DMS53 treated with DMSO at 0.1 percent for 48 hours (cell line): ENCODE results near the gene SPATA31D3.
"Not testable (repeated sequence)": the region's sequence is repeated elsewhere in the genome, so short reads cannot be mapped to it uniquely, and the experiment has no call there.

Experiments used
- DNase-seq: peaks from one replicate; lab custom pipeline; 2025; ENCODE audit not compliant: unreplicated experiment; lab: John Stamatoyannopoulos, UW

SPATA31D3 gene

DNA sequence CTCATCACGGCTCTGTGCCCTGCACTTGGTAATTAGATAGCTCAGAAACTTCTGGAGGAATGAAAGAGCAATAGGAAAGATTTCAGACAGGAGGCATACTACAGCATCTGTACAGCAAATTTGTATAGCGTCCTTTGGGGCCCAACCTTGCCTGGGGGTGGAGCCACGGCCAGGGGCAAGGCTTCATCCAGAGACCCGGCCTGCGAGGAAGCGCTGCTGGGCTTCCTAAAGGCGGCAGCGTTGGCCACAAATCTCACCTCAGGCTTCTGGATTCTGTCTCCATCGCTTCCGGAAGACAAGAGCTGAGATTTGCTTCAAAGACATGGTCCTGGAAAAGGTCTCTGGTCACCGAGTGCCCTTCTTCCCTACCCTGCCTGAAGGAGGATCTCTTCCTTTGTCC, 33.1 kb downstream of the SPATA31D3 start:
- DNase-seq = no peak

DNA sequence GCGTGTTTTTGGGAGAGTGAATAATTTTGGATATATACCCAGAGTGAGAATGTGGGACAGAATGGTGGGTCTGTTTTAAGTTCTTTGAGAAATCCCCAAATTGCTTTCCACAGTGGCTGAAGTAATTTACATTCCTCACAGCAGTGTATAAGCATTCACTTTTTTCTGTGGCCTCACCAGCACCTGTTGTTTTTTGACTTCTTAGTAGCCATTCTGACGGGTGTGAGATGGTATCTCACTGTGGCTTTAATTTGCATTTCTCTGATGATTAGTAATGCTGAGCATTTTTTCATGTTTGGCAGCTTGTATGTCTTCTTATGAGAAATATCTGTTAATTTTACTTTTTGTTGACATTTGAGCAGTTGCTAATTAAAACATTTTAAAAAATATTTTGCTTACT, 35.9 kb downstream of the SPATA31D3 start:
- DNase-seq = no peak

DNA sequence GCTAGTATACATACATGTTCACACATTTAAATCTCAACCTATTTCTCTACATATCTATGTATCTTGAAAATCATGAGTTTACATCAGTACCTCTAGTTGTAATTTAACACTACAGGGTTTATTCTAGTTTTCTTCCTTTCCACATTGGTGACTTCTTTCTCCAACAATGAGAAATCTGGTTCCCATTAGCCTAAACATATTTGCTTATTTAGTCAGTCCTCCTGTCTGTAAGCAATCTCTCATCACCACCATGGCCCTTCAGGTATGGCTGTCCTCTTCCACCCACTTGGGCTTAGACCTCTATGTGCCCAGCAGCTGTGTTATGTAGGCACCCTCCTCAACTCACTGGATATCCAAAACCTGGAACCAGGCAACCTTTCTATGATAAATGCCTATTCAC, 37.3 kb downstream of the SPATA31D3 start:
- no peak for DNase-seq

DNA sequence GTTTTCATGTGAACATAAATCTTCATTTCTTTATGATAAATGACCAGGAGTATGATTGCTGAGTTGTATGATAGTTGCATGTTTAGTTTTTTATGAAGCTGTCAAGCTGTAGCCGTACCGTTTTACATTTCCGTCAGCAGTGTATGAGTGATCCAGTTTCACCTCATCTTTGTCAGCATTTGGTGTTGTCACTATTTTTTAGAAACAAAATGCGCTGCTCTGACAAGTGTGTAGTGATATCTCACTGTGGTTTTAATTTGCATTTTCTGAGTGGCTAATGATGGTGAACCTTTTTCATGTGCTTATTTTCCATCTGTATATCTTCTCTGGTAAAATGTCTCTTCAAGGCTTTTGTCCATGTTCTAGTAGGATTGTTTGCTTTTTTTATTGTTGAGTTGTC, 38.6 kb downstream of the SPATA31D3 start:
- no peak for DNase-seq

DNA sequence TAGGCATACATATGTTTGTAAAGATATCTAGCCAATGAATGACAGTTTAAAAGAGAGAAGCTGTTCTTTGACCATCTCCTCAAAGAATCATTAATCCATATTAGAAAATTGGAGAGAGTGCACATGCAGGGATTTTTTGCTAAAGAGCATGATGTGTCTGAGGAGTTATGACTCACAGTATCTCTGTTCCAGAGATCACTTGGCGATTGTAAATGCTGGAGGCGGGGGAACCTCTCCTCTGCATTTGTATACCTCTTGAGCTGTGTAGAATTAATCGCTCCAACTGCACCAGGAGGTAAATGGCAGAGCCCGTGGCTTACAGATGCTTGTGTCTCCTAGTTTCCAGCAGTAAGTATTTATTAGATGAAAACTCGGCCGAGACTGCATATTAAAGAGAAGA, 41.6 kb downstream of the SPATA31D3 start:
- DNase-seq = no peak

DNA sequence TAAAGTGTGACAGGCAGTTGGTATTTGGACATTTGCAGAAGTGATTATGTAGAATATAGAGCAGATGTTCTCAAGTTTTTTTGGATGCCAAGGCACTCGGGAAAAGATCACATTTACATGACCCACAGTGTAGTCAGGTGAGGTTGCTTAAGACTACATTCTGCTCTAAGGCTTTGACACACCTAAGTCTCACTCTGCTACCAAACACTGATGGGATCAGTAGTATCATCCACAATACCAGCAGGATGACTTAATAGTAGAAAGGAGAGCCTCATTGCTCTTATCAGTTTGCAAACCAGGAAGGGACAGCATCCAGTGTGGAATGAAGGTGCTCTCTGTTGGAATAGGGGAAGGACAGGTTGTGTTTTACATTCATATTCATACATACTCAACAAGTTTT, 42.8 kb downstream of the SPATA31D3 start:
- no peak for DNase-seq

DNA sequence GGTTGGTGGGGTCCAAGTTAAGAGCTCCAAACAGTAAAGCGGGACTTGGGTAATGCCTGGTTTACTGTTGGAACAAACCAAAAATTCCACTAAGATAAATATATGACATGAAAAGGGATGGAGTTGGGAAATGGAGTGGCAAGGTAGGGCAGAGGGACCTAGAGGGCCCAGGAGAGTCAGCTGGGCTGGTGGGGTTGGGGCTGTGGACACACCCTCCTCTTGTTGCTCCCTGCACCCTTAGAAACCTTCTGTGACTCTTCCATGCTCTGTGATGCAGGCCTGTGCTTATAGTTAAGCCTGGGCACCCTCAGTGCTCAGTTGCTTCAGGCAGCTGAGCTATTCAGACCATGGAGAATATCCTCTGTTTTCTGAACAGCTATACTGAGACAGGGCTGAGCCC, 45.2 kb downstream of the SPATA31D3 start, which contains the start of gene SPATA31D1:
TSS of gene SPATA31D1 (plus strand) at position 301 of the 400 bp plus-strand sequence. CDS start at position 348, 47 bp downstream.
- DNase-seq = not testable (repeated sequence)

DNA sequence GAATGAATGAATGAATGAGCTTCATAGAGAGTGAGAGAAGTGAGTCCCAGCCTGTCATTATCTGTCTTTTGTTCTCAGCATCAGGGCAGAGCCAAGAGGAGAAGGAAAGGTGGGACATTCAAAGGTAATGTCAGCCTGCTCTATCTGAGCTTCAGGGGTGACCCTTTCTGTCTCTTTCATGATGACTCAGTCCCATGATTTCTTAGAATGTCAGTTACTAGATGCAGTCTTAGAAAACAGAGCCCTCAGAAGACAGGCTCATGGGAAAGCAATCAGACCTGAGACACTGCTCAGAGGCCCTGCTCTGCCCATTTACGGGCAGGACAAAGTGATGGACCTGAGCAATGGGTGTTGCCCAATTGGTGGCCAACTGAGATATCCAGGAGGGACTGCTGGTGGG, 46.4 kb downstream of the SPATA31D3 start:
- no peak for DNase-seq

DNA sequence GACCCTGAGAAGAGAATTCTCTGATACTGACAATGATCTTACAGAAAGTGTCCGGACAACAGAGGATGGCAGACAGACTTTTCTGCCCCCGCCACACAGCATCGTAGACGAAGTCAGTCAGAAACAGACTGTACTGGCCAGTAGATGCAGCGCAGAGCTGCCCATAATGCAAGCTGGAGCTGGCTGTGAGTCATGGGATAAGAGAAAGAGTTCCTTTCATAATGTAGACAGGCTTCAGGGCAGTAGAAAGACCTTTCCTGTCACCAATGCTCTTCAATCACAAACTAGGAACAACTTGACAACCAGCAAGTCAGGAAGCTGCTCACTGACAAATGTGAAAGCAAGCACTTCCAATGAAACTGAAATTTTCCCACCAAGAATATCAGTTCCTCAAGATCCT, 50.4 kb downstream of the SPATA31D3 start:
- DNase-seq = no peak
